Measurements from ENCODE around the gene HOXD10. TPM values are rescaled to one million over a fixed set of nuclear protein-coding genes. Genes with fewer than 3 reads are reported as not detected.

HOXD10 gene
- total and polyA plus RNA-seq, 9 of the 15 experiments (the other 6 are each of a cell fraction or from before 2014, with no cell fraction given) = not detected

DNA sequence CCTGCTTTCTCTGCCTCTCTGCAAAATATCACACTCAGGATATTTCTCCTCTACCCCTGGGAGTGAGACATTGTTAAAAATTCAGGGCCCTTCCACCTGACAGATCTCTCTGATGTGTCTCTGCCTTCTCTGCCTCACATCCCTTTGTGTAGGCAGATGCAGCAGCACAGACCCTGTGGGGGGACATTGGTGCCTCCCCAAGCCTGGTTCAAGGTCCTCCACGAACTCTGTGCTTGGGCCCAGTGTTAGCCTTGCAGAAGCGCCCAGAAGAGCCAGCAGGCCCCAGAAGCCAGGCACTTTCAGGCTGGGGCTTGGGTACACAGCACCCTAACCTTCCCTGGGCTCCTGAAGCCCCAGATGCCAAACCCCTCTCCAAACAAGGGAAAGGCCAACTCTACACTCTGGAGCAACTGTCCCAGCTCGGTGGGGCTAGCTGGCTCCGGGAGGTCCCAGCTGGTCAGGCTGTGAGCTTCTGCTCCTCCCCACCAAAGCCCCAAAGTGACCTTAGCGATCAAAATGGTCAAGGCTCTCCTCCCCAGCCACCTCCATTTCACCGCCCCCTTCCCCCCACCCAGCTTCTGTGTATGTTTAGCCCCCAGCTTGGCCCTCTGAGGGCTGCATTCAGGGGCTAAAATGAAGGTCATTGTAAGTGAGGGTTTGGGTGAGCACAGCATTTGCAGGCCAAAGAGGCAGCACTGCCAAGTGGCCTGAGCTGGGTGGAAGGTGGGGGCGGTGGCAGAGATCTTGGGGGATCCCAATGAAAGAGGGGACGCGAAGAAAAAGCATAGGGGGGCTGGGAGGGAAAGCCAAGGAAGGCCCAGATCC lies 8.6 kb downstream of the HOXD10 start:
- H2AFZ ChIP-seq (ENCODE audit: low read depth, low read length) = no peak overlapping the region
- BruUV-seq (replicated peaks) = no TSS peak
- TF ChIP-seq FOXA3 (CRISPR knock-in tag; conservative IDR thresholded peaks at IDR 0.05 in 1 of 2, IDR thresholded peaks at IDR 0.05 in 1 of 2) (no peak), MTA1 (IDR thresholded peaks at IDR 0.05; ENCODE audit: borderline replicate concordance) (no peak), CHCHD3 (CRISPR knock-in tag; IDR thresholded peaks at IDR 0.05) (no peak), TOE1 (IDR thresholded peaks at IDR 0.05; ENCODE audit: borderline replicate concordance) (no peak), TOE1 (CRISPR knock-in tag; IDR thresholded peaks at IDR 0.05; ENCODE audit: borderline replicate concordance, low read depth) (no peak)
- TF ChIP-seq, protein P1, sequence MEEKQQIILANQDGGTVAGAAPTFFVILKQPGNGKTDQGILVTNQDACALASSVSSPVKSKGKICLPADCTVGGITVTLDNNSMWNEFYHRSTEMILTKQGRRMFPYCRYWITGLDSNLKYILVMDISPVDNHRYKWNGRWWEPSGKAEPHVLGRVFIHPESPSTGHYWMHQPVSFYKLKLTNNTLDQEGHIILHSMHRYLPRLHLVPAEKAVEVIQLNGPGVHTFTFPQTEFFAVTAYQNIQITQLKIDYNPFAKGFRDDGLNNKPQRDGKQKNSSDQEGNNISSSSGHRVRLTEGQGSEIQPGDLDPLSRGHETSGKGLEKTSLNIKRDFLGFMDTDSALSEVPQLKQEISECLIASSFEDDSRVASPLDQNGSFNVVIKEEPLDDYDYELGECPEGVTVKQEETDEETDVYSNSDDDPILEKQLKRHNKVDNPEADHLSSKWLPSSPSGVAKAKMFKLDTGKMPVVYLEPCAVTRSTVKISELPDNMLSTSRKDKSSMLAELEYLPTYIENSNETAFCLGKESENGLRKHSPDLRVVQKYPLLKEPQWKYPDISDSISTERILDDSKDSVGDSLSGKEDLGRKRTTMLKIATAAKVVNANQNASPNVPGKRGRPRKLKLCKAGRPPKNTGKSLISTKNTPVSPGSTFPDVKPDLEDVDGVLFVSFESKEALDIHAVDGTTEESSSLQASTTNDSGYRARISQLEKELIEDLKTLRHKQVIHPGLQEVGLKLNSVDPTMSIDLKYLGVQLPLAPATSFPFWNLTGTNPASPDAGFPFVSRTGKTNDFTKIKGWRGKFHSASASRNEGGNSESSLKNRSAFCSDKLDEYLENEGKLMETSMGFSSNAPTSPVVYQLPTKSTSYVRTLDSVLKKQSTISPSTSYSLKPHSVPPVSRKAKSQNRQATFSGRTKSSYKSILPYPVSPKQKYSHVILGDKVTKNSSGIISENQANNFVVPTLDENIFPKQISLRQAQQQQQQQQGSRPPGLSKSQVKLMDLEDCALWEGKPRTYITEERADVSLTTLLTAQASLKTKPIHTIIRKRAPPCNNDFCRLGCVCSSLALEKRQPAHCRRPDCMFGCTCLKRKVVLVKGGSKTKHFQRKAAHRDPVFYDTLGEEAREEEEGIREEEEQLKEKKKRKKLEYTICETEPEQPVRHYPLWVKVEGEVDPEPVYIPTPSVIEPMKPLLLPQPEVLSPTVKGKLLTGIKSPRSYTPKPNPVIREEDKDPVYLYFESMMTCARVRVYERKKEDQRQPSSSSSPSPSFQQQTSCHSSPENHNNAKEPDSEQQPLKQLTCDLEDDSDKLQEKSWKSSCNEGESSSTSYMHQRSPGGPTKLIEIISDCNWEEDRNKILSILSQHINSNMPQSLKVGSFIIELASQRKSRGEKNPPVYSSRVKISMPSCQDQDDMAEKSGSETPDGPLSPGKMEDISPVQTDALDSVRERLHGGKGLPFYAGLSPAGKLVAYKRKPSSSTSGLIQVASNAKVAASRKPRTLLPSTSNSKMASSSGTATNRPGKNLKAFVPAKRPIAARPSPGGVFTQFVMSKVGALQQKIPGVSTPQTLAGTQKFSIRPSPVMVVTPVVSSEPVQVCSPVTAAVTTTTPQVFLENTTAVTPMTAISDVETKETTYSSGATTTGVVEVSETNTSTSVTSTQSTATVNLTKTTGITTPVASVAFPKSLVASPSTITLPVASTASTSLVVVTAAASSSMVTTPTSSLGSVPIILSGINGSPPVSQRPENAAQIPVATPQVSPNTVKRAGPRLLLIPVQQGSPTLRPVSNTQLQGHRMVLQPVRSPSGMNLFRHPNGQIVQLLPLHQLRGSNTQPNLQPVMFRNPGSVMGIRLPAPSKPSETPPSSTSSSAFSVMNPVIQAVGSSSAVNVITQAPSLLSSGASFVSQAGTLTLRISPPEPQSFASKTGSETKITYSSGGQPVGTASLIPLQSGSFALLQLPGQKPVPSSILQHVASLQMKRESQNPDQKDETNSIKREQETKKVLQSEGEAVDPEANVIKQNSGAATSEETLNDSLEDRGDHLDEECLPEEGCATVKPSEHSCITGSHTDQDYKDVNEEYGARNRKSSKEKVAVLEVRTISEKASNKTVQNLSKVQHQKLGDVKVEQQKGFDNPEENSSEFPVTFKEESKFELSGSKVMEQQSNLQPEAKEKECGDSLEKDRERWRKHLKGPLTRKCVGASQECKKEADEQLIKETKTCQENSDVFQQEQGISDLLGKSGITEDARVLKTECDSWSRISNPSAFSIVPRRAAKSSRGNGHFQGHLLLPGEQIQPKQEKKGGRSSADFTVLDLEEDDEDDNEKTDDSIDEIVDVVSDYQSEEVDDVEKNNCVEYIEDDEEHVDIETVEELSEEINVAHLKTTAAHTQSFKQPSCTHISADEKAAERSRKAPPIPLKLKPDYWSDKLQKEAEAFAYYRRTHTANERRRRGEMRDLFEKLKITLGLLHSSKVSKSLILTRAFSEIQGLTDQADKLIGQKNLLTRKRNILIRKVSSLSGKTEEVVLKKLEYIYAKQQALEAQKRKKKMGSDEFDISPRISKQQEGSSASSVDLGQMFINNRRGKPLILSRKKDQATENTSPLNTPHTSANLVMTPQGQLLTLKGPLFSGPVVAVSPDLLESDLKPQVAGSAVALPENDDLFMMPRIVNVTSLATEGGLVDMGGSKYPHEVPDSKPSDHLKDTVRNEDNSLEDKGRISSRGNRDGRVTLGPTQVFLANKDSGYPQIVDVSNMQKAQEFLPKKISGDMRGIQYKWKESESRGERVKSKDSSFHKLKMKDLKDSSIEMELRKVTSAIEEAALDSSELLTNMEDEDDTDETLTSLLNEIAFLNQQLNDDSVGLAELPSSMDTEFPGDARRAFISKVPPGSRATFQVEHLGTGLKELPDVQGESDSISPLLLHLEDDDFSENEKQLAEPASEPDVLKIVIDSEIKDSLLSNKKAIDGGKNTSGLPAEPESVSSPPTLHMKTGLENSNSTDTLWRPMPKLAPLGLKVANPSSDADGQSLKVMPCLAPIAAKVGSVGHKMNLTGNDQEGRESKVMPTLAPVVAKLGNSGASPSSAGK (IDR thresholded peaks at IDR 0.05) = no peak
- no peak overlapping the region for H3K27ac ChIP-seq (ENCODE audit: extremely low read depth, low read depth, low read length)
- CTCF ChIA-PET (ENCODE audit: low intra/inter-chr PET ratio) = no interaction called here
- intact Hi-C loops (cut with micrococcal nuclease) (loop anchor here (5.0 kb wide), 2 partner anchors 427 to 687 kb away; no protein-coding TSS in a partner anchor), in situ Hi-C loops (cut with MboI) (loop anchor here (5.0 to 25.0 kb wide), 4 partner anchors 512 to 1637 kb away; no protein-coding TSS in a partner anchor)
- no peak overlapping the region for H3K4me3 ChIP-seq
- H3K9ac ChIP-seq (ENCODE audit: insufficient read depth in 1 of 2, low read depth in 2 of 2, low read length in 2 of 2) = no peak overlapping the region
- H4K20me1 ChIP-seq (replicated peaks; ENCODE audit: control insufficient read depth, insufficient read depth, low read length) = 0 out of 2 replicates have a peak, but pooled peaks cover 6% of the 10 kb centered on the region
- peaks cover 72 to 80% of the 10 kb centered on the region in 2 experiments for H3K27me3 ChIP-seq (ENCODE audit: control insufficient read depth in 2 of 2, insufficient read depth in 2 of 2, low read length in 2 of 2)
- WGBS (ENCODE audit: insufficient coverage, low coverage, missing lambda C conversion rate) = 2% methylated on average over 9 of the region's 9 CpGs
- no peaks in the 10 kb centered on the region for H3K36me3 ChIP-seq (ENCODE audit: control insufficient read depth, insufficient read depth, low read length)
- ATAC-seq = no peak
- H3K9me1 ChIP-seq (ENCODE audit: control insufficient read depth, insufficient read depth, low read length) = no peaks in the 10 kb centered on the region
- H3K79me2 ChIP-seq (ENCODE audit: control insufficient read depth, insufficient read depth, low read length) = no peaks in the 10 kb centered on the region
- FAIRE-seq = no peak
- no peaks in the 10 kb centered on the region for H3K9me3 ChIP-seq (replicated peaks; ENCODE audit: control insufficient read depth, insufficient read depth, low read depth, low read length)
- no peak overlapping the region for H3K4me2 ChIP-seq (ENCODE audit: insufficient read depth, low read length)
- peaks cover 0 to 34% of the 10 kb centered on the region in 2 experiments; a peak in 2 of 5 replicates for H3K4me1 ChIP-seq (replicated peaks in 1 of 2; ENCODE audit: control insufficient read depth in 2 of 2, insufficient read depth in 2 of 2, low read length in 2 of 2)
- POLR2A ChIA-PET = interaction anchor here (0.6 to 1.5 kb wide), 2 partner anchors 325 to 529 kb away, joined by 3 to 5 read pairs; no protein-coding TSS in a partner anchor
- DNase-seq (ENCODE audit: extremely low read depth in 1 of 4, low spot score in 3 of 4) = no peak
